HG02678 (cell line): ENCODE results near the gene TMEM131L.
"Not testable (repeated sequence)": the region's sequence is repeated elsewhere in the genome, so short reads cannot be mapped to it uniquely, and the experiment has no call there.

Source experiments
- ATAC-seq: cut with Tn5 transposase; IDR thresholded peaks from one replicate; pipeline ENCODE4 v1.9.1; 2021; ENCODE audit warnings: mild to moderate bottlenecking, moderate library complexity; ENCODE audit not compliant: unreplicated experiment

Gene TMEM131L

GRCh38 chr4:153643406-153644383 lies 177.5 kb downstream of the TMEM131L start:
- peak; percentile 91 for ATAC-seq

- ATAC-seq: no peak
Measured at GRCh38 chr4:153645183-153645582, 179.0 kb downstream of the TMEM131L start.

- ATAC-seq: no peak
Measured at GRCh38 chr4:153646261-153646660, 180.1 kb downstream of the TMEM131L start.

GRCh38 chr4:153646978-153647377 lies 180.8 kb downstream of the TMEM131L start:
- ATAC-seq: no peak

- no peak for ATAC-seq
Measured at GRCh38 chr4:153647975-153648374, 181.8 kb downstream of the TMEM131L start.

- ATAC-seq: no peak
Measured at GRCh38 chr4:153649572-153649991, 183.4 kb downstream of the TMEM131L start.

- ATAC-seq: no peak
Measured at GRCh38 chr4:153651116-153651515, 185.0 kb downstream of the TMEM131L start.

GRCh38 chr4:153651587-153651986 lies 185.4 kb downstream of the TMEM131L start:
- no peak for ATAC-seq

- ATAC-seq: no peak
Measured at GRCh38 chr4:153652051-153652784, 186.1 kb downstream of the TMEM131L start.

- ATAC-seq: no peak
Measured at GRCh38 chr4:153655002-153655541, 188.9 kb downstream of the TMEM131L start.

- no peak for ATAC-seq
Measured at GRCh38 chr4:153655928-153656327, 189.8 kb downstream of the TMEM131L start.

GRCh38 chr4:153661215-153661822 lies 195.2 kb downstream of the TMEM131L start:
- ATAC-seq: no peak

- ATAC-seq: no peak
Measured at GRCh38 chr4:153661908-153662307, 195.7 kb downstream of the TMEM131L start.

- ATAC-seq: no peak
Measured at GRCh38 chr4:153663667-153664066, 197.5 kb downstream of the TMEM131L start.

GRCh38 chr4:153666505-153666904 lies 200.3 kb downstream of the TMEM131L start:
- not testable (repeated sequence) for ATAC-seq

- ATAC-seq: no peak
Measured at GRCh38 chr4:153668647-153669046, 202.5 kb downstream of the TMEM131L start.

GRCh38 chr4:153669838-153670237 lies 203.7 kb downstream of the TMEM131L start:
- ATAC-seq: no peak

- no peak for ATAC-seq
Measured at GRCh38 chr4:153676486-153676885, 210.3 kb downstream of the TMEM131L start.

GRCh38 chr4:153676984-153677383 lies 210.8 kb downstream of the TMEM131L start:
- ATAC-seq: no peak

- no peak for ATAC-seq
Measured at GRCh38 chr4:153679486-153679885, 213.3 kb downstream of the TMEM131L start.

GRCh38 chr4:153683763-153684181 lies 217.6 kb downstream of the TMEM131L start:
- ATAC-seq: no peak
